SJCRH30 (cell line): ENCODE measurements around the gene ETV1. TPM values are rescaled to one million over a fixed set of nuclear protein-coding genes. Genes with fewer than 3 reads are reported as not detected.

ENCODE experiments used
- DNase-seq, 2 experiments: peaks; one replicate each; pipeline ENCODE4 v3.0.0-alpha.2; 2015 to 2020
- H3K27ac ChIP-seq: fragments of 250-450 bp; sonication (Bioruptor Pico); 2 replicates; pipeline ENCODE4 v1.5.1; 2020; ENCODE audit warnings: mild to moderate bottlenecking, moderate library complexity
- H3K27me3 ChIP-seq: fragments of 250-450 bp; sonication (Bioruptor Pico); 2 replicates; pipeline ENCODE4 v1.5.1; 2020; ENCODE audit warnings: mild to moderate bottlenecking, moderate library complexity
- H3K36me3 ChIP-seq: fragments of 250-450 bp; sonication (Bioruptor Pico); 2 replicates; pipeline ENCODE4 v1.5.1; 2020; ENCODE audit warnings: mild to moderate bottlenecking, moderate library complexity
- H3K4me1 ChIP-seq: fragments of 250-450 bp; sonication (Bioruptor Pico); 2 replicates; pipeline ENCODE4 v1.5.1; 2020; ENCODE audit warnings: mild to moderate bottlenecking, moderate library complexity
- H3K4me3 ChIP-seq: fragments of 250-450 bp; sonication (Bioruptor Pico); 2 replicates; pipeline ENCODE4 v1.5.1; 2020; ENCODE audit warnings: mild to moderate bottlenecking, moderate library complexity
- H3K9me3 ChIP-seq: fragments of 250-450 bp; sonication (Bioruptor Pico); replicated peaks from 2 replicates; pipeline ENCODE4 v1.5.1; 2020; ENCODE audit warnings: mild to moderate bottlenecking, moderate library complexity
- total RNA-seq: library from RNA; depleted of rRNA; stranded (reverse); fragments of >200 nt; shearing (Covaris generic); gene quantifications from 2 replicates; pipeline ENCODE4 v1.2.3, GENCODE V29; 2014

The ETV1 gene
- total RNA-seq, 1 experiment from 2014 or later: 49.0 TPM

DNA sequence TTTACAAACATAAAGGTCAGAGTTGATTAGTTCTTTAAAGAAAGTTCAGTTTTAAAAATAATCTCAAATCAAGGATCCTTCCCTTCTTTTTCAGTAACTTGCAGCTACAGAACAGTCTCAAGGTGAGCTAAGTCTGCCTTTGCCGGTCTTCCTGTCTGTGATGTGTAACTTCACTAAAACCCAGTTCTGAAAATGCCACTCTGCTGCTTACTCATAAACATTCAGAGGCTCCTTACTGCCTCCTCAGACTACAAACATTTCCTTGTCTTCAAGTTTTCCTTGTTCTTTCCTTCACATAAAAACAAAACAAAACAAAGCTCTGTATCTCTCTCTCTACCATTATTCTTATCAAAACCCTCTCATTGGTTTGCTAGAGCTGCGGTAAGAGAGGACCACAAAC is 128.7 kb downstream of the ETV1 start:
- H3K4me3 ChIP-seq: no peak overlapping the region
- no peak for DNase-seq
- H3K27ac ChIP-seq: no peak overlapping the region
- no peaks in the 10 kb centered on the region; the same call in 1 of the 2 replicates for H3K9me3 ChIP-seq
- H3K27me3 ChIP-seq: no peaks in the 10 kb centered on the region; the same call in 1 of the 2 replicates
- no peaks in the 10 kb centered on the region for H3K36me3 ChIP-seq
- no peaks in the 10 kb centered on the region for H3K4me1 ChIP-seq

DNA sequence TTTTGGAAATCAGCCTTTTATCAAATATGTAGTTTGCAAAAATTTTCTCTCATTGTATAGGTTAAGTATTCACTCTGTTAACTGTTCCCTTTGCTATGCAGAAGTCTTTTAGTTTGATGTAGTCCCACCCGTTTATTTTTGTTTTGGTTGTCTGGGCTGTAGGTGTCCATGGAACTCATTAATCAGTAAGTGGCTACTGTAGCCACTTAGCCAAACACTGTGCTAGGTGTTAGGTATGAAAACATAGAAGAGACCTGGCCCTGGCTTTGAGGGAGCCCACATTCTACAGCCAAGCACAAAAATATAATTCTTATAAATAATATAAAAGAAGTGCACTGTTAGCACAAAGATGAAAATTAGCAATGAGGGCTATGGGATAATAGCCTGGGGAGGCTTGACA is 133.5 kb downstream of the ETV1 start:
- Histone ChIP-seq H3K4me1 (peaks cover 9% of the 10 kb centered on the region; the same call in 1 of the 2 replicates), H3K27me3 (no peaks in the 10 kb centered on the region; the same call in 1 of the 2 replicates), H3K9me3 (no peaks in the 10 kb centered on the region; the same call in 1 of the 2 replicates), H3K27ac (no peak overlapping the region), H3K4me3 (no peak overlapping the region), H3K36me3 (no peaks in the 10 kb centered on the region)
- DNase-seq: no peak

DNA sequence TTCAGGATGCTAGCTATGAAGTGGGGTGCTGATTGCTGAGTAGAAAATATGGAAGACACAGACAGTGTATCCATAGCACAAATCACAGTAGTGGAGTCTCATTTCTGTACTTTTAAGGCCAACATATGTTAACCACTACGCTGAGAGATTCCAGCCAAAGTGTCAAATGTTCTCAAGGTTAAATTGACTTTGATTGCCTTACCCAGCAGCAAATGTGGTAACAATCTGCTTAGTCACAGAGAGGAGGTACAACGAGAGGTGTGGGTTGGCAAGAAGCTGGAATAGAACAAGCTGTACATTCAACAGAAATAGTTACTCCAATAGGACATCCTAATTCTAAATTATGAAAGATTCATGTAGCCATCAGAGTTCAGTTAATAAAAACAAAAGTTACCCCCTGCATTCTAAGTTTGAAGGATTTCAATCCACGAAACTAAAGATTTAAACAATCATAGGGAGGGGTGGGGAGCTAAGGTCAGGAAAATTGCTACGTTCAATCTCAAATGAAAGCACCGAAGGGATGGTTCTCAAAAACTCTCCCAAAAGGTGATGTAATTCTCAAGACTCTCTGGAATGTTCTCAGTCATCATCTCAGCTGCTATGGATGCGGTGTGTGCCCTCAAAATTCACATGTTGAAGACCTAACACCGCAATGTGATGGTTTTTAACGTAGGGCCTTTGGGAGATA is 137.0 kb downstream of the ETV1 start:
- no peak for DNase-seq
- H3K9me3 ChIP-seq: no peaks in the 10 kb centered on the region
- no peaks in the 10 kb centered on the region for H3K27me3 ChIP-seq
- no peak overlapping the region for H3K4me3 ChIP-seq
- H3K27ac ChIP-seq: no peak overlapping the region
- peaks cover 25% of the 10 kb centered on the region for H3K4me1 ChIP-seq
- no peaks in the 10 kb centered on the region for H3K36me3 ChIP-seq

DNA sequence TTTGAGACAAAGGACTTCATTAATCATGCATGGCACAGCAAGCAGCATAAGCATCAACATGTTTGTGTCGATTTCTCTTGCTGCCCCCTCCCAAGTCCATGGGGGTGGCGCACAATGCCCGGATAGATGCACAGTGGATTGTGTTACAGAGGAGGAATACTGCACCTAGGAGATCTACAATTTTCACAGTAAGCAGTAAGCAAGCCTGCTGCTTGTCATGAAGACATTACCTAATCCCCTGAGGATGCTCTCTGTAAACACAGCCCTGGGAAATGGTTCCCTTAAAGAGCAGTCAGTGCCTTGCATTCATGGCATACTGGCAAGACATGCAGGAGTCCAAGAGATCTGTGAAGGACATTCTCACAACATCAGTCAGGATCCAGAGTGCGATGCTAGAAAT is 137.7 kb downstream of the ETV1 start:
- Histone ChIP-seq H3K27me3 (no peaks in the 10 kb centered on the region), H3K9me3 (no peaks in the 10 kb centered on the region), H3K36me3 (no peaks in the 10 kb centered on the region), H3K27ac (no peak overlapping the region), H3K4me1 (peaks cover 25% of the 10 kb centered on the region), H3K4me3 (no peak overlapping the region)
- peak in 1 of 2 experiments; percentile 16 for DNase-seq

DNA sequence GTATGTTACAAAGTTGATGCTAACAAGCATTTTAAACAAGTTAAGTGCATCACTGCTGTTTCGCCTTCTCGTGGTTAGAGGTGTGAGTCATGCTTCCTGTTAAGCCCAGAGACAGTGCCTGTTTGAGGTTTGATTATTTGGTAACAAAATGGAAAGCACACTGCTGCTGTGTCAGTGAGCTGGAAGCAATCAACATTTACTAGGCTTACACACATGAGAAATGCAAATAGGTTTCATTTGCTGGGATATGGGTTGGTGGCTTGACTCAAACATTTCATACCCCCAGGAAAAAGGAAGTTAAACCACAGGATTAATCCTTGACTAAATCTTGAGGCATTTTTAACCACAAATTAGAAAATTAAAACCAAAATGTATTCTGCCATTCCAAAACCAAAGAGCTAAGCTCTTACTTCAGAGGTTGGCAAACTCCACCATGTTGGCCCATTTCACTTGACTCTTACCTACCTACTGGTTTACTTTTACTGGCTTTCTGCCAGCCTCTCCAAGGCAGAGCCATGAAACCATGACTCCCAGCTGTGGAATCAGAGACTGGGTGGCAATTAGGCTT is 139.2 kb downstream of the ETV1 start:
- 0 out of 2 replicates have a peak overlapping the region, but pooled peaks have one; percentile 1 for H3K4me3 ChIP-seq
- peak; percentile 68 to 86 for DNase-seq
- peak overlapping the region; percentile 39 for H3K27ac ChIP-seq
- H3K9me3 ChIP-seq: no peaks in the 10 kb centered on the region
- H3K27me3 ChIP-seq: no peaks in the 10 kb centered on the region
- no peaks in the 10 kb centered on the region for H3K36me3 ChIP-seq
- peaks cover 25% of the 10 kb centered on the region for H3K4me1 ChIP-seq

DNA sequence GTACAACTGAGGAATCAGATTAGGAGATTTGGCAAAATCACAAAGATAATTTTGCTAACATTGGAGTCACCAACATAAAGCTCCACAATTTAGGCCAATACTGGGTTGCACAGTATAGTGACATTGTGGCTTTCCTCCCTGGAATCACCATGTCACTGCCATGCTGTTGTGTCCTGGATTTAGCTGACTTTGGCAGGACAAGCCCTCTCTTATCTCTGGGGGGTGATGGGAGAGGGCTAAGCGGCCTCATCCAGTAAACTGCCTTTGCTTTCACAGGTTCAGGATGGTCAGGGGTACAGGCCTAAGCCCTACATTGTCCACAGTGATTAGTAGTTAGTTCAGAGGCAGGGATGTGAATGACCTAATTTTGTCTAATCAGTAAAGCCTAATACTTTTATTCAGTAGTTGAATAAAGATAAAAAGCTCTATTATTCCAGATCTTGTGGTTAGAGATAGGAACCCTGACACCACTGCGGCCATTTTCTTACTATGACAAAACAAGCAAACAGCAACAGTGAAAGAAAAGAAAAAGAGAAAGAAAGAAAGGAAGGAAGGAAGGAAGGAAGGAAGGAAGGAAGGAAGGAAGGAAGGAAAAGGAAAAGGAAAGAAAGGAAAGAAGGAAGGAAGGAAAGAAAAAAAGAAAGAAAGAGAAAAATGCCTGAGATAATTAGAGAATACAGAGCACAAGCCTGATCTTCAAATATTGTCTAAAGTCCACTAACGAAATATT is 140.1 kb downstream of the ETV1 start:
- Histone ChIP-seq H3K9me3 (no peaks in the 10 kb centered on the region), H3K36me3 (no peaks in the 10 kb centered on the region), H3K27ac (peak overlapping the region; percentile 39; the same call in 1 of the 2 replicates), H3K4me3 (no peak overlapping the region), H3K4me1 (peaks cover 25% of the 10 kb centered on the region), H3K27me3 (no peaks in the 10 kb centered on the region)
- DNase-seq: no peak

DNA sequence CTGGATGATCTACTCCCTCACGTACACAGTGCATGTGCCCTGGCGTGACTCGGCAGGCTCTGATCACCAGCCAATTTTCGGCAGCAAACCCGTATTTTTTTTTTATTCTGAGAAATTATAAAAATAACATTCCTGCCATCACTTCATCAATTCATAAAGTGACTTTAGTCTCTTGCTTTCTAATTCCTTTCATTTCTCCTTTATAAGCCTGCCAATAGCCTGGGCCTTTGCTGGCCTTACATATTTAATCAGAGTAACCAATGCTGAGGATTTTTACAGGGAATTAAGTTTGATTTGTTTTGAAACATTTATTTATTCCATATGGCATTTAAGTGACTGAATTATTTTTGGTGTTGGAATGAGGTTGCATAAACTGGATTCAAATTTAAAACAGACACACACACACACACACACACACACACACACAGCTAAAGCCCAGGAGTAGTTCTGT is 140.8 kb downstream of the ETV1 start:
- Histone ChIP-seq H3K27me3 (no peaks in the 10 kb centered on the region), H3K27ac (no peak overlapping the region), H3K36me3 (no peaks in the 10 kb centered on the region), H3K4me1 (peaks cover 25% of the 10 kb centered on the region), H3K4me3 (no peak overlapping the region), H3K9me3 (no peaks in the 10 kb centered on the region)
- DNase-seq: no peak

DNA sequence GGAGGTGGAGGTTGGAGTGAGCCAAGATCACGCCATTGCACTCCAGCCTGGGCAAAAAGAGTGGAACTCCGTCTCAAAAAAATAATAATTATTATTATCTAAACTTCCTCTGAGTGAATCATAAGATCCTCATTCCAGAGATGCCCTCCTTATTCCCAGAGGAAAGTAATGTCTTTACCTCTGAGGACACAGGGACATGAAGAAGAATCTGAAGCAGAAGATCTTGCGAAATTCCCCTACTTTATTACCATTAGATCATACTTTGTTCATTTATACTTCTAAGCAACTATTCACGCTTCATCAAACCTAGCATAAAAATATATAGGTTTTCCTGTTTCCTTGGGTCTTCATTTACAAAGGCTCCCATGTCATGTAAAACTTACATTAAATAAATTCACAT is 143.1 kb downstream of the ETV1 start:
- H3K36me3 ChIP-seq: no peaks in the 10 kb centered on the region
- H3K4me1 ChIP-seq: peaks cover 19% of the 10 kb centered on the region
- H3K9me3 ChIP-seq: no peaks in the 10 kb centered on the region
- H3K27ac ChIP-seq: no peak overlapping the region
- DNase-seq: no peak
- H3K4me3 ChIP-seq: no peak overlapping the region
- no peaks in the 10 kb centered on the region for H3K27me3 ChIP-seq

DNA sequence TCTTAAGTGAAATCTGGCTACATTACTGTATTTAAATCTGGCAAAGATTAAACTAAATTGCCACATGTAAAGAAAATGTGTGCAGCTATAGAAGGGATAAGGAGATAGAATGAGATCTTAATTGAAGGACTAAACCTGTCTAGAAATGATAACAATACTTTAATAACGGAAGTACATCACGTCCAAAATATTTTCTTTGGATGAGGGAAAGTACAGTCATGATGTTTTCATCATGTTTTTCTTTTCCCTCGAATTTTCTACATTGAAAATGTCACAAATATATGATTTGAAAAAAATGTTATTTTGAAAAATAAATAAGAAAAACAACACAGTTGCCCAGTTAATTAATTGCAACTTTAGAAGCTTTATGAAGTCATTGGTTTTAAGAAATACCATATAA is 143.9 kb downstream of the ETV1 start:
- H3K36me3 ChIP-seq: no peaks in the 10 kb centered on the region
- DNase-seq: no peak
- no peaks in the 10 kb centered on the region for H3K27me3 ChIP-seq
- H3K4me1 ChIP-seq: peaks cover 11% of the 10 kb centered on the region
- H3K9me3 ChIP-seq: no peaks in the 10 kb centered on the region
- no peak overlapping the region for H3K4me3 ChIP-seq
- H3K27ac ChIP-seq: no peak overlapping the region

DNA sequence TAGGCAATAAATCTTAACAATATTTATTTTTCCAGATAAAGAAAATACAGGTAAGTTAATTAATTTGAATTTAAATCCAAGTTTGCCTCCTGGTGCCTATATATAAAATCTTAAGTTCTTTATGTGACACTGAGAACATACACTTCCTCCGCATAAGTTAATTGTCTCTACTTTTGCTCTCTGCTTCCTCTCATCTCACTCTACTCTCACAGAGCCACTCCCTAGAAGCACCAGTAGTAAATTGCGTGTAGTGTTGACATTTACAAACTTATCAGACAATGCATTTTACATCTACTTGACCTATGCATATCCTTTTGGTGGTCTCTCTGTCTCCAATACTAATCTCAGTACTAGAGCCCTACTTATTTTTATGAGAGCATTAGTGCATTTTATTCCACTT is 144.5 kb downstream of the ETV1 start:
- Histone ChIP-seq H3K27me3 (no peaks in the 10 kb centered on the region), H3K4me3 (no peak overlapping the region), H3K4me1 (peaks cover 5% of the 10 kb centered on the region), H3K36me3 (no peaks in the 10 kb centered on the region), H3K9me3 (no peaks in the 10 kb centered on the region), H3K27ac (no peak overlapping the region)
- no peak for DNase-seq

DNA sequence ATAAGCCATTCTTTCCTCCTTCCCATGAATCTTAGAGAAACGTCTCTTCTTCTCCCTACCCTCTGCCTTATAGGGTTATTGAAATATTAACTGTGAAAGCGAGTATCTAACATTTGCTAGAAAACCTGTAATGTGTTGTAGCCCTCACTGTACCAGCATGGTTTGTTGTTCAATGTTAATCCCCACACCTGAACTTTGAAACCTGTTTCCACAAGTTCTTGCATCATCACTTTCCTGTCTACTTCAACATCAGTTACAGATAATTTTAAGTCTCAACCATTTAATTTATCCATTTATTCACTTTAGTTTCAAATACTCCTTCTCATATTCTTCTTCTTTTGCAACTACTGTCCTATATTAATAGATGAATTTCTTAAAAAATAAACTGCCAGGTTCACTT is 148.2 kb downstream of the ETV1 start:
- Histone ChIP-seq H3K4me3 (no peak overlapping the region), H3K36me3 (no peaks in the 10 kb centered on the region), H3K4me1 (no peaks in the 10 kb centered on the region), H3K27ac (no peak overlapping the region), H3K9me3 (no peaks in the 10 kb centered on the region), H3K27me3 (no peaks in the 10 kb centered on the region)
- DNase-seq: no peak
